OCI-LY1 (cell line): ENCODE data around the gene KRTAP10-8.

Source experiments
- H2AFZ ChIP-seq: fragments of 200-600 bp; sonication (generic), shearing (Covaris generic); 2 replicates; pipeline ENCODE4 v1.6.0; 2014; ENCODE audit warnings: antibody characterized with exemption, mild to moderate bottlenecking, low read length
- H3F3A ChIP-seq: fragments of 200-600 bp; sonication (generic), shearing (Covaris generic); 2 replicates; pipeline ENCODE4 v1.6.0; 2014; ENCODE audit warnings: mild to moderate bottlenecking, antibody characterized with exemption, low read length, moderate library complexity; ENCODE audit not compliant: insufficient read depth
- H3K27ac ChIP-seq: fragments of 200-600 bp; sonication (generic); 2 replicates; pipeline ENCODE4 v1.5.1; 2014; ENCODE audit warnings: low read length, mixed run types, mild to moderate bottlenecking, low read depth; ENCODE audit not compliant: poor library complexity, severe bottlenecking
- H3K27me3 ChIP-seq: fragments of 200-600 bp; sonication (generic); 2 replicates; pipeline ENCODE4 v1.6.0; 2014; ENCODE audit warnings: antibody characterized with exemption, mild to moderate bottlenecking, low read length, moderate library complexity; ENCODE audit not compliant: insufficient read depth
- H3K36me3 ChIP-seq: fragments of 200-600 bp; sonication (generic); 2 replicates; pipeline ENCODE4 v1.6.1; 2014; ENCODE audit warnings: mild to moderate bottlenecking, antibody characterized with exemption, low read length, moderate library complexity, mixed read lengths; ENCODE audit not compliant: insufficient read depth
- H3K4me1 ChIP-seq: fragments of 200-600 bp; sonication (generic); 2 replicates; pipeline ENCODE4 v1.5.1; 2014; ENCODE audit warnings: mild to moderate bottlenecking, low read length, moderate library complexity; ENCODE audit not compliant: insufficient read depth, severe bottlenecking
- H3K4me2 ChIP-seq: fragments of 200-600 bp; sonication (generic), shearing (Covaris generic); 2 replicates; pipeline ENCODE4 v1.6.1; 2014; ENCODE audit warnings: low read length
- H3K4me3 ChIP-seq: fragments of 200-600 bp; sonication (generic); 2 replicates; pipeline ENCODE4 v1.5.1; 2014; ENCODE audit warnings: low read length, low read depth, mild to moderate bottlenecking, mixed read lengths; ENCODE audit not compliant: poor library complexity, severe bottlenecking
- H3K79me2 ChIP-seq: fragments of 200-600 bp; shearing (Covaris generic); 2 replicates; pipeline ENCODE4 v1.6.1; 2016; ENCODE audit warnings: mixed run types, low read length, mixed read lengths; ENCODE audit not compliant: insufficient read depth
- H3K9ac ChIP-seq: fragments of 200-600 bp; sonication (generic), shearing (Covaris generic); 2 replicates; pipeline ENCODE4 v1.6.1; 2014; ENCODE audit warnings: mild to moderate bottlenecking, low read length, mixed read lengths
- H3K9me2 ChIP-seq: fragments of 200-600 bp; sonication (generic), shearing (Covaris generic); 2 replicates; pipeline ENCODE4 v1.6.1; 2014; ENCODE audit warnings: low read depth, mild to moderate bottlenecking, low read length, mixed read lengths
- H3K9me3 ChIP-seq: fragments of 200-600 bp; shearing (Covaris generic); 2 replicates; pipeline ENCODE4 v1.6.1; 2014; ENCODE audit warnings: low read length, mixed read lengths
- H4K20me1 ChIP-seq: fragments of 200-600 bp; sonication (generic), shearing (Covaris generic); 2 replicates; pipeline ENCODE4 v1.6.0; 2016; ENCODE audit warnings: mild to moderate bottlenecking, low read length; ENCODE audit not compliant: insufficient read depth
- CTCF ChIP-seq: fragments of 200-600 bp; sonication (generic), shearing (Covaris generic); IDR thresholded peaks from 2 replicates; pipeline ENCODE4 v1.5.1; 2017; ENCODE audit warnings: mild to moderate bottlenecking, antibody characterized with exemption, low read length, moderate library complexity, mixed read lengths
- EZH2 ChIP-seq: fragments of 200-600 bp; sonication (generic), shearing (Covaris generic); IDR thresholded peaks from 2 replicates; pipeline ENCODE4 v1.8.0; 2017; ENCODE audit warnings: borderline replicate concordance, mixed run types, mild to moderate bottlenecking, antibody characterized with exemption, low read length, moderate library complexity, mixed read lengths

Gene KRTAP10-8

GRCh38 chr21:44568667-44569556, 43.0 kb upstream of the KRTAP10-8 start:
- no peak for TF ChIP-seq CTCF
- TF ChIP-seq EZH2: no peak
- Histone ChIP-seq H3K27me3 (peaks cover 8% of the 10 kb centered on the region; the same call in 1 of the 2 replicates), H3K27ac (no peak overlapping the region), H3K79me2 (no peaks in the 10 kb centered on the region), H3K9me3 (no peaks in the 10 kb centered on the region), H3K4me3 (no peak overlapping the region), H3K9ac (no peak overlapping the region), H3K36me3 (no peaks in the 10 kb centered on the region), H3K4me2 (no peak overlapping the region), H4K20me1 (no peaks in the 10 kb centered on the region), H2AFZ (no peak overlapping the region), H3K4me1 (no peaks in the 10 kb centered on the region), H3K9me2 (no peaks in the 10 kb centered on the region), H3F3A (no peaks in the 10 kb centered on the region)

- H3K27ac ChIP-seq: no peak overlapping the region
Measured at GRCh38 chr21:44569861-44570517, 41.9 kb upstream of the KRTAP10-8 start.

GRCh38 chr21:44571296-44571695, 40.6 kb upstream of the KRTAP10-8 start:
- Histone ChIP-seq H3K4me2 (no peak overlapping the region), H3K36me3 (no peaks in the 10 kb centered on the region), H3K9me3 (no peaks in the 10 kb centered on the region), H3F3A (no peaks in the 10 kb centered on the region), H3K9me2 (no peaks in the 10 kb centered on the region), H3K27me3 (peaks cover 8% of the 10 kb centered on the region; the same call in 1 of the 2 replicates), H3K79me2 (no peaks in the 10 kb centered on the region), H3K4me1 (no peaks in the 10 kb centered on the region), H3K27ac (no peak overlapping the region), H4K20me1 (no peaks in the 10 kb centered on the region), H2AFZ (no peak overlapping the region), H3K9ac (no peak overlapping the region), H3K4me3 (no peak overlapping the region)
- TF ChIP-seq EZH2: no peak
- no peak for TF ChIP-seq CTCF

More at GRCh38 chr21:44569861-44570517, 41.9 kb upstream of the KRTAP10-8 start:
- peaks cover 8% of the 10 kb centered on the region; the same call in 1 of the 2 replicates for H3K27me3 ChIP-seq
- H3K36me3 ChIP-seq: no peaks in the 10 kb centered on the region
- no peak for TF ChIP-seq CTCF
- no peak for TF ChIP-seq EZH2
- no peaks in the 10 kb centered on the region for H3F3A ChIP-seq
- H2AFZ ChIP-seq: no peak overlapping the region
- H3K79me2 ChIP-seq: no peaks in the 10 kb centered on the region
- no peaks in the 10 kb centered on the region for H3K9me2 ChIP-seq
- H3K9ac ChIP-seq: no peak overlapping the region
- H3K4me2 ChIP-seq: no peak overlapping the region
- no peaks in the 10 kb centered on the region for H4K20me1 ChIP-seq
- H3K4me3 ChIP-seq: no peak overlapping the region
- no peaks in the 10 kb centered on the region for H3K9me3 ChIP-seq
- H3K4me1 ChIP-seq: no peaks in the 10 kb centered on the region
